ENCODE results near the gene RABL6. TPM values are rescaled to one million over a fixed set of nuclear protein-coding genes. Genes with fewer than 3 reads are reported as not detected.

Gene RABL6
- total and polyA plus RNA-seq, 2 of the 4 experiments (the other 2 are of a cell fraction): 37.1 to 47.5 TPM

DNA sequence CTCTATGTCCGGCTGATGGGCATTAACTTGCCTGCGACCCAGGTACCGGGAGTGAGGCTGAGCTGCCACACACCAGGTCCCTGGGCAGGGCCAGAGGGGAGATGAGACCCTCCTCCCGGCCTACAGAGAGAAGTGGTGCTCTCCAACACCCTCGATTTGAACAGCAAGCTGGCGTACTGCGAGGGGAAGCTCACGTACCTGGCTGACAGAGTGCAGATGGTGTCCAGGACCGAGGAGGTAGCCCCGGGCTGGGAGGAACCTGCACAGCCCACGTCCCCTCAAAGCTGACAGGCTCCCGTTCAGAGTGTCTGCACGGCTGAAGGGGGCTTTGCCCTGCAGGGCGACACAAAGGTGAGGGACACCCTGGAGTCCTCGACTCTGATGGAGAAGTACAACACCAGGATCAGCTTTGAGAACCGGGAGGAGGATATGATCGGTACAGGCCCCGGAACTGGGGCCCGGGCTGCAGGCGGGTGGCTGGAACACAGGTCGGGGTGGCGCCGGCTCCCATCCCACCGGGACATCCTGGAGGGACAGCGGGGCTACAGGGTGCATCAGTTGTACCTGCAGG lies 1.0 kb upstream of the RABL6 start:
- H3K23ac ChIP-seq (ENCODE audit: low read depth, low read length): peak overlapping the region; percentile 24; the same call in 1 of the 2 replicates
- H3K4ac ChIP-seq (ENCODE audit: low read depth, low read length): peak overlapping the region; percentile 89; the same call in 1 of the 2 replicates
- 63% methylated on average over 17 of the region's 25 CpGs; no CpG with 5 or more reads in 1 of the 2 experiments for WGBS, 2 experiments (ENCODE audit: extremely low coverage in 2 of 2, insufficient read length in 1 of 2)
- peak overlapping the region; percentile 94; the same call in 1 of the 2 replicates for H3K14ac ChIP-seq (replicated peaks; ENCODE audit: low read depth, low read length)
- intact Hi-C loops (cut with micrococcal nuclease) (no loop called here), dilution Hi-C loops (cut with HindIII; ENCODE audit: low sequenced_read_pairs, unreplicated experiment) (no loop called here), in situ Hi-C loops (cut with MboI; ENCODE audit: low sequenced_read_pairs) (no loop called here)
- peak overlapping the region; percentile 22 to 94; a peak in 3 of 4 replicates for H4K8ac ChIP-seq (ENCODE audit: low read depth in 2 of 2, low read length in 2 of 2)
- H3K9me1 ChIP-seq (ENCODE audit: insufficient read depth, low read length): no peaks in the 10 kb centered on the region
- no peak overlapping the region for H2BK120ac ChIP-seq (ENCODE audit: low read depth, low read length)
- H3K18ac ChIP-seq (ENCODE audit: low read depth, low read length): no peak overlapping the region
- H3K4me1 ChIP-seq (ENCODE audit: control insufficient read depth, insufficient read depth, low read length): peaks cover 13% of the 10 kb centered on the region
- no peak overlapping the region for H4K5ac ChIP-seq (ENCODE audit: low read depth, low read length)
- peak overlapping the region; percentile 67 for H3K9ac ChIP-seq (ENCODE audit: low read depth, low read length)
- peak overlapping the region; percentile 75 for H3K4me3 ChIP-seq (ENCODE audit: insufficient read depth, low read depth, low read length)
- H2BK5ac ChIP-seq (ENCODE audit: low read depth, low read length, poor library complexity, severe bottlenecking): no peak overlapping the region
- 0 out of 2 replicates have a peak overlapping the region, but pooled peaks have one; percentile 70 for H4K91ac ChIP-seq (ENCODE audit: insufficient read depth, low read depth, low read length)
- no peak overlapping the region for H2BK20ac ChIP-seq (ENCODE audit: low read depth, low read length)
- no TSS peak for BruUV-seq (replicated peaks)
- peak overlapping the region; percentile 68; the same call in 1 of the 2 replicates for H3K27ac ChIP-seq (ENCODE audit: insufficient read depth, low read length)
- DNase-seq: no peak
- peaks cover 5% of the 10 kb centered on the region for H3K27me3 ChIP-seq (ENCODE audit: control insufficient read depth, insufficient read depth, low read length)
- peaks cover 11% of the 10 kb centered on the region; the same call in 1 of the 2 replicates for H4K20me1 ChIP-seq (ENCODE audit: insufficient read depth, low read length)
- no peak overlapping the region; the same call in 1 of the 2 replicates for H3K56ac ChIP-seq (ENCODE audit: extremely low read depth, insufficient read depth, low read length)
- H2AK5ac ChIP-seq (ENCODE audit: low read depth, low read length): peak overlapping the region; percentile 56
- H3K79me1 ChIP-seq (ENCODE audit: low read depth in 1 of 2, low read length in 2 of 2): peaks cover 25 to 38% of the 10 kb centered on the region in 2 experiments
- no peaks in the 10 kb centered on the region for H3K9me3 ChIP-seq (ENCODE audit: control insufficient read depth, insufficient read depth, low read length)
- peak overlapping the region; percentile 75 for H3K4me2 ChIP-seq (ENCODE audit: low read depth, low read length)
- peak overlapping the region; percentile 99 for H2AFZ ChIP-seq (replicated peaks; ENCODE audit: low read length, poor library complexity)
- no peak overlapping the region for H2BK15ac ChIP-seq (ENCODE audit: low read depth, low read length)
- peaks cover 3% of the 10 kb centered on the region for H3K36me3 ChIP-seq (ENCODE audit: control insufficient read depth, insufficient read depth, low read length)
- no peak for ATAC-seq (ENCODE audit: low read depth)
- CTCF ChIA-PET: interaction anchor here (0.6 kb wide), 1 partner anchor 36 kb away, joined by 3 read pairs; the partner anchor contains the start of gene AJM1
- POLR2A ChIA-PET (ENCODE audit: unreplicated experiment): no interaction called here
- H2AK9ac ChIP-seq (replicated peaks; ENCODE audit: low read depth, low read length, poor library complexity): peak overlapping the region; percentile 97
- TF ChIP-seq BHLHE40 (IDR thresholded peaks at IDR 0.05; ENCODE audit: low read depth, low read length) (no peak), CHD1 (IDR thresholded peaks at IDR 0.05; ENCODE audit: low read depth, low read length) (no peak), RFX5 (IDR thresholded peaks at IDR 0.05; ENCODE audit: low read depth, low read length) (no peak), RCOR1 (IDR thresholded peaks at IDR 0.05; ENCODE audit: insufficient replicate concordance, low read length) (no peak), FOS (IDR thresholded peaks at IDR 0.05; ENCODE audit: low read depth, low read length) (no peak), NFE2L2 (IDR thresholded peaks at IDR 0.05; ENCODE audit: low read depth, low read length) (no peak), RAD21 (IDR thresholded peaks at IDR 0.05; ENCODE audit: low read length) (no peak), POLR2A (IDR thresholded peaks at IDR 0.05; ENCODE audit: low read depth, low read length) (no peak), MAZ (IDR thresholded peaks at IDR 0.05; ENCODE audit: borderline replicate concordance, low read depth, low read length) (no peak), SMC3 (IDR thresholded peaks at IDR 0.05; ENCODE audit: low read depth, low read length) (no peak), CEBPB (IDR thresholded peaks at IDR 0.05; ENCODE audit: low read depth, low read length) (no peak), MAFK (IDR thresholded peaks at IDR 0.05; ENCODE audit: low read depth, low read length) (no peak)
- TF ChIP-seq, protein P1, sequence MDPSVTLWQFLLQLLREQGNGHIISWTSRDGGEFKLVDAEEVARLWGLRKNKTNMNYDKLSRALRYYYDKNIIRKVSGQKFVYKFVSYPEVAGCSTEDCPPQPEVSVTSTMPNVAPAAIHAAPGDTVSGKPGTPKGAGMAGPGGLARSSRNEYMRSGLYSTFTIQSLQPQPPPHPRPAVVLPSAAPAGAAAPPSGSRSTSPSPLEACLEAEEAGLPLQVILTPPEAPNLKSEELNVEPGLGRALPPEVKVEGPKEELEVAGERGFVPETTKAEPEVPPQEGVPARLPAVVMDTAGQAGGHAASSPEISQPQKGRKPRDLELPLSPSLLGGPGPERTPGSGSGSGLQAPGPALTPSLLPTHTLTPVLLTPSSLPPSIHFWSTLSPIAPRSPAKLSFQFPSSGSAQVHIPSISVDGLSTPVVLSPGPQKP (IDR thresholded peaks at IDR 0.05; ENCODE audit: borderline replicate concordance, low read depth, low read length): no peak
- TF ChIP-seq, protein P2, sequence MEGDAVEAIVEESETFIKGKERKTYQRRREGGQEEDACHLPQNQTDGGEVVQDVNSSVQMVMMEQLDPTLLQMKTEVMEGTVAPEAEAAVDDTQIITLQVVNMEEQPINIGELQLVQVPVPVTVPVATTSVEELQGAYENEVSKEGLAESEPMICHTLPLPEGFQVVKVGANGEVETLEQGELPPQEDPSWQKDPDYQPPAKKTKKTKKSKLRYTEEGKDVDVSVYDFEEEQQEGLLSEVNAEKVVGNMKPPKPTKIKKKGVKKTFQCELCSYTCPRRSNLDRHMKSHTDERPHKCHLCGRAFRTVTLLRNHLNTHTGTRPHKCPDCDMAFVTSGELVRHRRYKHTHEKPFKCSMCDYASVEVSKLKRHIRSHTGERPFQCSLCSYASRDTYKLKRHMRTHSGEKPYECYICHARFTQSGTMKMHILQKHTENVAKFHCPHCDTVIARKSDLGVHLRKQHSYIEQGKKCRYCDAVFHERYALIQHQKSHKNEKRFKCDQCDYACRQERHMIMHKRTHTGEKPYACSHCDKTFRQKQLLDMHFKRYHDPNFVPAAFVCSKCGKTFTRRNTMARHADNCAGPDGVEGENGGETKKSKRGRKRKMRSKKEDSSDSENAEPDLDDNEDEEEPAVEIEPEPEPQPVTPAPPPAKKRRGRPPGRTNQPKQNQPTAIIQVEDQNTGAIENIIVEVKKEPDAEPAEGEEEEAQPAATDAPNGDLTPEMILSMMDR (conservative IDR thresholded peaks at IDR 0.05; ENCODE audit: low read depth, low read length): no peak
- TF ChIP-seq, protein P3, sequence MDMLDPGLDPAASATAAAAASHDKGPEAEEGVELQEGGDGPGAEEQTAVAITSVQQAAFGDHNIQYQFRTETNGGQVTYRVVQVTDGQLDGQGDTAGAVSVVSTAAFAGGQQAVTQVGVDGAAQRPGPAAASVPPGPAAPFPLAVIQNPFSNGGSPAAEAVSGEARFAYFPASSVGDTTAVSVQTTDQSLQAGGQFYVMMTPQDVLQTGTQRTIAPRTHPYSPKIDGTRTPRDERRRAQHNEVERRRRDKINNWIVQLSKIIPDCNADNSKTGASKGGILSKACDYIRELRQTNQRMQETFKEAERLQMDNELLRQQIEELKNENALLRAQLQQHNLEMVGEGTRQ (IDR thresholded peaks at IDR 0.05; ENCODE audit: low read depth, low read length): no peak

Measured in IMR-90 (cell line).